GM18526 (cell line): ENCODE results near the gene ISL2.
A peak's percentile ranks its signal among the peaks of the same experiment; 100 is the strongest.

Experiments used
- POLR2A ChIP-seq: IDR thresholded peaks from 3 replicates; pipeline ENCODE4 v1.6.1; 2011; ENCODE audit not compliant: insufficient read length; ENCODE audit errors: extremely low read depth

ISL2 gene

GRCh38 chr15:76336254-76337058, at the start of gene ISL2:
ISL2 (plus strand) TSS chr15:76336773; CDS start chr15:76336884, 111 bp downstream.
- TF ChIP-seq POLR2A: peak; percentile 71

GRCh38 chr15:76289582-76289981, 47.0 kb upstream of the ISL2 start:
- TF ChIP-seq POLR2A: no peak

GRCh38 chr15:76293361-76293760, 43.2 kb upstream of the ISL2 start:
- TF ChIP-seq POLR2A: no peak

- no peak for TF ChIP-seq POLR2A
These were observed 39.7 kb upstream of the ISL2 start for GRCh38 chr15:76296849-76297248.

GRCh38 chr15:76298986-76299385, 37.6 kb upstream of the ISL2 start:
- TF ChIP-seq POLR2A: no peak

- no peak for TF ChIP-seq POLR2A
These were observed 36.8 kb upstream of the ISL2 start for GRCh38 chr15:76299786-76300185.

- no peak for TF ChIP-seq POLR2A
These were observed 32.7 kb upstream of the ISL2 start for GRCh38 chr15:76303909-76304308.

GRCh38 chr15:76309601-76310330, 26.8 kb upstream of the ISL2 start:
- no peak for TF ChIP-seq POLR2A

GRCh38 chr15:76310475-76311099, 26.0 kb upstream of the ISL2 start:
- TF ChIP-seq POLR2A: no peak

- peak; percentile 95 for TF ChIP-seq POLR2A
These were observed 25.2 kb upstream of the ISL2 start, which contains the start of gene ETFA for GRCh38 chr15:76311100-76311953. ETFA (minus strand) TSS chr15:76311469; CDS start chr15:76311388, 81 bp downstream.

- no peak for TF ChIP-seq POLR2A
These were observed 23.9 kb upstream of the ISL2 start for GRCh38 chr15:76312540-76313174.

GRCh38 chr15:76313731-76314130, 22.8 kb upstream of the ISL2 start:
- no peak for TF ChIP-seq POLR2A

GRCh38 chr15:76320012-76320411, 16.6 kb upstream of the ISL2 start:
- no peak for TF ChIP-seq POLR2A

GRCh38 chr15:76321171-76321570, 15.4 kb upstream of the ISL2 start:
- TF ChIP-seq POLR2A: no peak

GRCh38 chr15:76321602-76322001, 15.0 kb upstream of the ISL2 start:
- no peak for TF ChIP-seq POLR2A

- TF ChIP-seq POLR2A: no peak
These were observed 12.5 kb upstream of the ISL2 start for GRCh38 chr15:76324066-76324465.
